Type B pancreatic cell (in vitro differentiated cells): ENCODE measurements around the gene PLEKHB1. TPM values are rescaled to one million over a fixed set of nuclear protein-coding genes. Genes with fewer than 3 reads are reported as not detected.
"Not testable (repeated sequence)": the region's sequence is repeated elsewhere in the genome, so short reads cannot be mapped to it uniquely, and the experiment has no call there.

Experiments used
- DNase-seq: peaks from one replicate; pipeline ENCODE4 v3.0.0; 2021; ENCODE audit warnings: mixed read lengths; ENCODE audit not compliant: unreplicated experiment; ENCODE audit errors: extremely low spot score
- H3K27ac Mint-ChIP-seq: 2 replicates; pipeline ENCODE4 v1.8.0; 2021; ENCODE audit warnings: mild to moderate bottlenecking, mixed read lengths
- H3K27me3 Mint-ChIP-seq: 2 replicates; pipeline ENCODE4 v1.8.0; 2021; ENCODE audit warnings: mixed read lengths
- H3K36me3 Mint-ChIP-seq: 2 replicates; pipeline ENCODE4 v1.8.0; 2021; ENCODE audit warnings: mixed read lengths
- H3K4me1 Mint-ChIP-seq: one replicate; pipeline ENCODE4 v1.8.0; 2021; ENCODE audit warnings: mixed read lengths; ENCODE audit not compliant: unreplicated experiment
- H3K4me3 Mint-ChIP-seq: 2 replicates; pipeline ENCODE4 v1.8.0; 2021; ENCODE audit warnings: mild to moderate bottlenecking, mixed read lengths
- H3K9me3 Mint-ChIP-seq: 2 replicates; pipeline ENCODE4 v1.8.0; 2021; ENCODE audit warnings: mixed read lengths
- CTCF ChIP-seq: fragments of 200-600 bp; sonication (generic); conservative IDR thresholded peaks from 2 replicates; pipeline ENCODE4 v1.5.0; 2021; ENCODE audit warnings: antibody characterized with exemption, mild to moderate bottlenecking
- total RNA-seq: library from RNA; stranded (reverse); gene quantifications from 2 replicates; pipeline ENCODE4 v1.2.1, GENCODE V29; 2021; ENCODE audit warnings: low replicate concordance

The PLEKHB1 gene
- total RNA-seq, 1 donor from 2014 or later, result 16.5 TPM

- Mint-ChIP-seq H3K4me3 (no peak overlapping the region), H3K9me3 (no peaks in the 10 kb centered on the region), H3K27ac (peak overlapping the region; percentile 73), H3K36me3 (peaks cover 4% of the 10 kb centered on the region), H3K27me3 (peaks cover 9% of the 10 kb centered on the region), H3K4me1 (peaks cover 13% of the 10 kb centered on the region)
- DNase-seq, result no peak
- no peak for TF ChIP-seq CTCF
These were observed 18.5 kb downstream of the PLEKHB1 start for GRCh38 chr11:73664877-73665276.

- peaks cover 7% of the 10 kb centered on the region for H3K36me3 Mint-ChIP-seq
- DNase-seq, result no peak
- no peak overlapping the region for H3K4me3 Mint-ChIP-seq
- TF ChIP-seq CTCF, result no peak
- no peaks in the 10 kb centered on the region for H3K27me3 Mint-ChIP-seq
- peaks cover 13% of the 10 kb centered on the region for H3K4me1 Mint-ChIP-seq
- no peaks in the 10 kb centered on the region for H3K9me3 Mint-ChIP-seq
- H3K27ac Mint-ChIP-seq, result no peak overlapping the region
These were observed 21.5 kb downstream of the PLEKHB1 start for GRCh38 chr11:73667891-73668290.

- Mint-ChIP-seq H3K9me3 (no peaks in the 10 kb centered on the region), H3K27ac (no peak overlapping the region), H3K4me3 (no peak overlapping the region), H3K36me3 (peaks cover 18% of the 10 kb centered on the region), H3K4me1 (no peaks in the 10 kb centered on the region), H3K27me3 (no peaks in the 10 kb centered on the region)
- no peak for TF ChIP-seq CTCF
- no peak for DNase-seq
These were observed 24.4 kb downstream of the PLEKHB1 start for GRCh38 chr11:73670808-73671207.

- no peaks in the 10 kb centered on the region for H3K9me3 Mint-ChIP-seq
- no peak overlapping the region for H3K4me3 Mint-ChIP-seq
- no peaks in the 10 kb centered on the region for H3K27me3 Mint-ChIP-seq
- peaks cover 20% of the 10 kb centered on the region for H3K36me3 Mint-ChIP-seq
- DNase-seq, result no peak
- no peak overlapping the region for H3K27ac Mint-ChIP-seq
- no peak for TF ChIP-seq CTCF
- H3K4me1 Mint-ChIP-seq, result no peaks in the 10 kb centered on the region
These were observed 25.3 kb downstream of the PLEKHB1 start for GRCh38 chr11:73671701-73672100.

GRCh38 chr11:73676552-73676951 lies 30.2 kb downstream of the PLEKHB1 start:
- peak; percentile 48 for TF ChIP-seq CTCF
- H3K4me1 Mint-ChIP-seq, H3K9me3 Mint-ChIP-seq, H3K27me3 Mint-ChIP-seq, DNase-seq, H3K4me3 Mint-ChIP-seq, H3K27ac Mint-ChIP-seq: not testable (repeated sequence)
- H3K36me3 Mint-ChIP-seq, result peaks cover 34% of the 10 kb centered on the region

- DNase-seq, result no peak
- TF ChIP-seq CTCF, result no peak
- H3K27me3 Mint-ChIP-seq, result no peaks in the 10 kb centered on the region
- H3K9me3 Mint-ChIP-seq, result no peaks in the 10 kb centered on the region
- H3K27ac Mint-ChIP-seq, result no peak overlapping the region
- H3K36me3 Mint-ChIP-seq, result peaks cover 29% of the 10 kb centered on the region
- H3K4me1 Mint-ChIP-seq, result no peaks in the 10 kb centered on the region
- no peak overlapping the region for H3K4me3 Mint-ChIP-seq
These were observed 34.3 kb downstream of the PLEKHB1 start for GRCh38 chr11:73680687-73681086.
